C1 segment of cervical spinal cord (tissue), 14 donors: Measurements from ENCODE around the gene TRIP11.

ENCODE experiments used
- DNase-seq, 14 donors: peaks; one replicate each; lab custom pipeline; 2025; lab: John Stamatoyannopoulos, UW

TRIP11 gene

GRCh38 chr14:91920526-91920925 lies 119.3 kb downstream of the TRIP11 start:
- DNase-seq, result no peak

- DNase-seq, result no peak
Measured at GRCh38 chr14:91919814-91920213, 120.0 kb downstream of the TRIP11 start.

- DNase-seq, result no peak
Measured at GRCh38 chr14:91918186-91918883, 121.5 kb downstream of the TRIP11 start.
